Stomach smooth muscle (tissue), 2 donors: Measurements from ENCODE around the gene CHRNA9.
"Not testable (repeated sequence)": the region's sequence is repeated elsewhere in the genome, so short reads cannot be mapped to it uniquely, and the experiment has no call there.

ENCODE experiments used
- H3K27ac ChIP-seq: one replicate; pipeline ENCODE4 v1.7.0; 2013; ENCODE audit warnings: mild to moderate bottlenecking, low read length, inconsistent platforms
- H3K27me3 ChIP-seq, 2 donors: one replicate each; pipeline ENCODE4 v1.7.0; 2013; ENCODE audit warnings: low read length in 2 of 2; ENCODE audit not compliant: insufficient read depth in 2 of 2, control insufficient read depth in 1 of 2
- H3K36me3 ChIP-seq, 2 donors: one replicate each; pipeline ENCODE4 v1.7.0; 2013; ENCODE audit warnings: low read length in 2 of 2; ENCODE audit not compliant: control insufficient read depth in 2 of 2, insufficient read depth in 2 of 2
- H3K4me1 ChIP-seq: one replicate; pipeline ENCODE4 v1.7.0; 2013; ENCODE audit warnings: low read length; ENCODE audit not compliant: control insufficient read depth, insufficient read depth
- H3K4me3 ChIP-seq, 2 donors: one replicate each; pipeline ENCODE4 v1.7.0; 2013; ENCODE audit warnings: low read length in 2 of 2
- H3K9ac ChIP-seq, 2 donors: one replicate each; pipeline ENCODE4 v1.7.0; 2013; ENCODE audit warnings: low read length in 2 of 2, mild to moderate bottlenecking in 1 of 2
- H3K9me3 ChIP-seq, 2 donors: one replicate each; pipeline ENCODE4 v1.7.0; 2013; ENCODE audit warnings: low read length in 2 of 2; ENCODE audit not compliant: control insufficient read depth in 2 of 2
- donor health status: healthy.
- donor health status: Pancreatic carcinoma.

Gene CHRNA9

GRCh38 chr4:40389986-40390385 is 54.9 kb downstream of the CHRNA9 start:
- Histone ChIP-seq H3K9me3 (no peaks in the 10 kb centered on the region), H3K27ac (no peak overlapping the region), H3K4me1 (no peaks in the 10 kb centered on the region), H3K27me3 (no peaks in the 10 kb centered on the region), H3K4me3 (no peak overlapping the region), H3K36me3 (no peaks in the 10 kb centered on the region), H3K9ac (no peak overlapping the region)

GRCh38 chr4:40392241-40392640 is 57.1 kb downstream of the CHRNA9 start:
- not testable (repeated sequence) for H3K4me1 ChIP-seq, H3K27ac ChIP-seq, H3K4me3 ChIP-seq, H3K9ac ChIP-seq, H3K9me3 ChIP-seq, H3K27me3 ChIP-seq, H3K36me3 ChIP-seq

- Histone ChIP-seq H3K27ac (no peak overlapping the region), H3K36me3 (no peaks in the 10 kb centered on the region), H3K4me3 (no peak overlapping the region), H3K9me3 (no peaks in the 10 kb centered on the region), H3K4me1 (no peaks in the 10 kb centered on the region), H3K9ac (no peak overlapping the region), H3K27me3 (peaks cover 0 to 2% of the 10 kb centered on the region in 2 donors)
These were observed 59.1 kb downstream of the CHRNA9 start for GRCh38 chr4:40394236-40394635.

GRCh38 chr4:40395166-40395900 is 60.2 kb downstream of the CHRNA9 start:
- H3K9me3 ChIP-seq = no peaks in the 10 kb centered on the region
- no peaks in the 10 kb centered on the region for H3K36me3 ChIP-seq
- H3K27me3 ChIP-seq = peaks cover 0 to 2% of the 10 kb centered on the region in 2 donors
- H3K4me3 ChIP-seq = no peak overlapping the region
- no peak overlapping the region for H3K9ac ChIP-seq
- H3K4me1 ChIP-seq = no peaks in the 10 kb centered on the region
- no peak overlapping the region for H3K27ac ChIP-seq

GRCh38 chr4:40395908-40396793 is 61.0 kb downstream of the CHRNA9 start:
- no peak overlapping the region for H3K9ac ChIP-seq
- H3K9me3 ChIP-seq = no peaks in the 10 kb centered on the region
- peaks cover 0 to 2% of the 10 kb centered on the region in 2 donors for H3K27me3 ChIP-seq
- H3K36me3 ChIP-seq = no peaks in the 10 kb centered on the region
- H3K4me1 ChIP-seq = no peaks in the 10 kb centered on the region
- H3K27ac ChIP-seq = no peak overlapping the region
- no peak overlapping the region for H3K4me3 ChIP-seq

- H3K4me3 ChIP-seq = no peak overlapping the region
- H3K4me1 ChIP-seq = no peaks in the 10 kb centered on the region
- no peak overlapping the region for H3K27ac ChIP-seq
- H3K9ac ChIP-seq = no peak overlapping the region
- H3K9me3 ChIP-seq = no peaks in the 10 kb centered on the region
- no peaks in the 10 kb centered on the region for H3K36me3 ChIP-seq
- H3K27me3 ChIP-seq = peaks cover 0 to 2% of the 10 kb centered on the region in 2 donors
These were observed 64.4 kb downstream of the CHRNA9 start for GRCh38 chr4:40399578-40399977.

- Histone ChIP-seq H3K9me3 (no peaks in the 10 kb centered on the region), H3K4me1 (no peaks in the 10 kb centered on the region)
These were observed 66.0 kb downstream of the CHRNA9 start for GRCh38 chr4:40401096-40401495.

GRCh38 chr4:40401631-40402030 is 66.5 kb downstream of the CHRNA9 start:
- no peaks in the 10 kb centered on the region for H3K4me1 ChIP-seq
- H3K27ac ChIP-seq = no peak overlapping the region
- no peaks in the 10 kb centered on the region for H3K9me3 ChIP-seq
- H3K36me3 ChIP-seq = no peaks in the 10 kb centered on the region
- H3K27me3 ChIP-seq = no peaks in the 10 kb centered on the region
- H3K4me3 ChIP-seq = no peak overlapping the region
- H3K9ac ChIP-seq = no peak overlapping the region

More at GRCh38 chr4:40401096-40401495, 66.0 kb downstream of the CHRNA9 start:
- Histone ChIP-seq H3K27ac (no peak overlapping the region), H3K36me3 (no peaks in the 10 kb centered on the region), H3K9ac (no peak overlapping the region), H3K4me3 (no peak overlapping the region), H3K27me3 (no peaks in the 10 kb centered on the region)

- no peak overlapping the region for H3K9ac ChIP-seq
- no peak overlapping the region for H3K27ac ChIP-seq
- H3K27me3 ChIP-seq = no peaks in the 10 kb centered on the region
- H3K4me1 ChIP-seq = no peaks in the 10 kb centered on the region
- no peaks in the 10 kb centered on the region for H3K9me3 ChIP-seq
- H3K4me3 ChIP-seq = no peak overlapping the region
- no peaks in the 10 kb centered on the region for H3K36me3 ChIP-seq
These were observed 67.4 kb downstream of the CHRNA9 start for GRCh38 chr4:40402556-40402955.

- no peaks in the 10 kb centered on the region for H3K27me3 ChIP-seq
- H3K36me3 ChIP-seq = no peaks in the 10 kb centered on the region
- no peaks in the 10 kb centered on the region for H3K9me3 ChIP-seq
- H3K27ac ChIP-seq = no peak overlapping the region
- no peak overlapping the region for H3K9ac ChIP-seq
- no peak overlapping the region for H3K4me3 ChIP-seq
- no peaks in the 10 kb centered on the region for H3K4me1 ChIP-seq
These were observed 67.9 kb downstream of the CHRNA9 start for GRCh38 chr4:40403081-40403480.
